ENCODE data around the gene CLEC2A.
"Not testable (repeated sequence)": the region's sequence is repeated elsewhere in the genome, so short reads cannot be mapped to it uniquely, and the experiment has no call there.

The CLEC2A gene

DNA sequence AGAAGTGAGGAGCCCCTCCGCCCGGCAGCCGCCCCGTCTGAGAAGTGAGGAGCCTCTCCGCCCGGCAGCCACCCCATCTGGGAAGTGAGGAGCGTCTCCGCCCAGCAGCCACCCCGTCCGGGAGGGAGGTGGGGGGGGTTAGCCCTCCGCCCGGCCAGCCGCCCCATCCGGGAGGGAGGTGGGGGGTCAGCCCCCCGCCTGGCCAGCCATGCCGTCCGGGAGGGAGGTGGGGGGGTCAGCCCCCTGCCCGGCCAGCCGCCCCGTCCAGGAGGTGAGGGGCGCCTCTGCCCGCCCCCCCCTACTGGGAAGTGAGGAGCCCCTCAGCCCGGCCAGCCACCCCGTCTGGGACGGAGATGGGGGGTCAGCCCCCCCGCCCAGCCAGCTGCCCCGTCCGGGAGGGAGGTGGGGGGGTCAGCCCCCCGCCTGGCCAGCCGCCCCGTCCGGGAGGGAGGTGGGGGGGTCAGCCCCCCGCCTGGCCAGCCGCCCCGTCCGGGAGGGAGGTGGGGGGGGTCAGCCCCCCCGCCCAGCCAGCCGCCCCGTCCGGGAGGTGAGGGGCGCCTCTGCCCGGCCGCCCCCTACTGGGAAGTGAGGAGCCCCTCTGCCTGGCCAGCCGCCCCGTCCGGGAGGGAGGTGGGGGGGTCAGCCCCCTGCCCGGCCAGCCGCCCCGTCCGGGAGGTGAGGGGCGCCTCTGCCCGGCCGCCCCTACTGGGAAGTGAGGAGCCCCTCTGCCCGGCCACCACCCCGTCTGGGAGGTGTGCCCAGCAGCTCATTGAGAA lies 21.0 kb upstream of the CLEC2A start:
- ATAC-seq = not testable (repeated sequence)

DNA sequence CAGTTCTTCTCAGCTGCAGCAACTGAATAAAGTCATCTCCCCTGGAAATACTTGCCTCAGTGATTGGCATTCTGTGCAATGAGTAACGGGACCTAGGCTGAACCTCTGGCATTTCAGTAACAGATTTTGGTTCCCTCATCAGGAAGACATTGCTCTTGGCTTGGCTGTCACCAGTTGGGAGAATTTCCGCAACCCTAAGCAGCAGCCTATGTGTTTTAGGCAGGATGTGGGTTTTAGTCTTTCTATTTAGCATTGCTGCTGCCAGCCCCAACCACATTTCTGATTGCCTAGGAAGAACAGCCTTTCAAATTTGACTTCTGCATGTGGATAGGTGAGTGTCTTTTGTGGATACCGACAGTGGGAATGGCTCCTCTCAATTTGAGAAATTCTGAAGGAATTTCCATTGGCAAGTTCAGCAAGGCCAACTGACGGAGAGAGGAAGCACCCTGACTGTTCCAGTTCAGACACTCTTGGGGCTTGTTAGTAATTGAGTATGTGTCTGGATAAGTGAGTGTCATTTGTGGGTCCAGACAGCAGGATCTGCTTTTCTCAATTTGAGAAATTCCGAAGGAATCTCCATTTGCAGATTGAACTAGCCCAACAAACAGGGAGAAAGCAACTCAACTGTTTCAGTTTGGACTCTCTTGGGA lies 19.0 kb upstream of the CLEC2A start:
- TF ChIP-seq PPARA (CRISPR knock-in tag; IDR thresholded peaks at IDR 0.05; ENCODE audit: borderline replicate concordance) = no peak
- no peak for TF ChIP-seq TSHZ2 (CRISPR knock-in tag; IDR thresholded peaks at IDR 0.05)
- no peak for TF ChIP-seq ZC3H10 (CRISPR knock-in tag; IDR thresholded peaks at IDR 0.05)
- no peak for TF ChIP-seq ZFP3 (CRISPR knock-in tag; IDR thresholded peaks at IDR 0.05)
- no peak for TF ChIP-seq SNAI2 (CRISPR knock-in tag; IDR thresholded peaks at IDR 0.05)
- no peak for TF ChIP-seq TCF4 (CRISPR knock-in tag; IDR thresholded peaks at IDR 0.05; ENCODE audit: borderline replicate concordance)
- TF ChIP-seq ARNTL (CRISPR knock-in tag; IDR thresholded peaks at IDR 0.05; ENCODE audit: borderline replicate concordance, low read depth) = no peak
- no peak for TF ChIP-seq TOX (CRISPR knock-in tag; IDR thresholded peaks at IDR 0.05; ENCODE audit: borderline replicate concordance)
- TF ChIP-seq CSDC2 (CRISPR knock-in tag; IDR thresholded peaks at IDR 0.05) = no peak
- TF ChIP-seq ZNF8 (CRISPR knock-in tag; IDR thresholded peaks at IDR 0.05) = no peak
- no peak for TF ChIP-seq PATZ1 (CRISPR knock-in tag; IDR thresholded peaks at IDR 0.05; ENCODE audit: borderline replicate concordance)
- no peak for TF ChIP-seq GLIS3 (CRISPR knock-in tag; IDR thresholded peaks at IDR 0.05)
- no peak for ATAC-seq

DNA sequence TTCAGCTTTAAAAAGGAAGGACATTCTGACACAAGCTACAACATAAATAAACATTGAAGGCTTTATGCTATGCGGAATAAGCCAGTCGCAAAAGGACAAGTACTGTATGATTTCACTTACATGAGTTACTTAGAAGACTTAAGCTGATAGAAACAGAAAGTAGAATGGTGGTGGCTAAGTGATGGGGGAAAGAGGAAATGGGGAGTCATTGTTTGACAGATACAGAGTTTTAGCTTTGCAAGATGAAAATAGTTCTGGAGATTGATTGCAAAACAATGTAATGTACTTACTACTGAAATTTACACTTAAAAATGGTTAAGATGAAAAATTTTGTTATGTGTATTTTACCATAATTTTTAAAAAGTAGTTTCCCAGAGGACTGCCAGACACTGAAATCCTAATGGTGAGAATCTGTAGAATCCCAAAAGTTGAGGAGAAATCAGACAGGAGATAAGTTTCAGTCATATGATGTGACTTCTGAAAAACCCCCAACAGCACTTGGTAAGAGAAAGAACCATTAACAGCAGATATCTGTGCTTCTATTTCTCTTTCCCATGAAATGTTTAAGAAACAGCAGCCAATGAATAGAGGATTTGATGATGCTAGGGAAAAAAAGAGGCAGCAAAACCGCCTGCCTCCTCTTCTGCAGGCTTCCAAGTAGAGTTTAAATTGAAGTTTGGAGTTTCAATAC lies 16.6 kb upstream of the CLEC2A start:
- TF ChIP-seq, protein P1, sequence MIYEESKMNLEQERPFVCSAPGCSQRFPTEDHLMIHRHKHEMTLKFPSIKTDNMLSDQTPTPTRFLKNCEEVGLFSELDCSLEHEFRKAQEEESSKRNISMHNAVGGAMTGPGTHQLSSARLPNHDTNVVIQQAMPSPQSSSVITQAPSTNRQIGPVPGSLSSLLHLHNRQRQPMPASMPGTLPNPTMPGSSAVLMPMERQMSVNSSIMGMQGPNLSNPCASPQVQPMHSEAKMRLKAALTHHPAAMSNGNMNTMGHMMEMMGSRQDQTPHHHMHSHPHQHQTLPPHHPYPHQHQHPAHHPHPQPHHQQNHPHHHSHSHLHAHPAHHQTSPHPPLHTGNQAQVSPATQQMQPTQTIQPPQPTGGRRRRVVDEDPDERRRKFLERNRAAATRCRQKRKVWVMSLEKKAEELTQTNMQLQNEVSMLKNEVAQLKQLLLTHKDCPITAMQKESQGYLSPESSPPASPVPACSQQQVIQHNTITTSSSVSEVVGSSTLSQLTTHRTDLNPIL (CRISPR knock-in tag; IDR thresholded peaks at IDR 0.05; ENCODE audit: low read depth) = no peak
- no peak for TF ChIP-seq PPARA (CRISPR knock-in tag; IDR thresholded peaks at IDR 0.05; ENCODE audit: borderline replicate concordance)
- TF ChIP-seq, protein P2, sequence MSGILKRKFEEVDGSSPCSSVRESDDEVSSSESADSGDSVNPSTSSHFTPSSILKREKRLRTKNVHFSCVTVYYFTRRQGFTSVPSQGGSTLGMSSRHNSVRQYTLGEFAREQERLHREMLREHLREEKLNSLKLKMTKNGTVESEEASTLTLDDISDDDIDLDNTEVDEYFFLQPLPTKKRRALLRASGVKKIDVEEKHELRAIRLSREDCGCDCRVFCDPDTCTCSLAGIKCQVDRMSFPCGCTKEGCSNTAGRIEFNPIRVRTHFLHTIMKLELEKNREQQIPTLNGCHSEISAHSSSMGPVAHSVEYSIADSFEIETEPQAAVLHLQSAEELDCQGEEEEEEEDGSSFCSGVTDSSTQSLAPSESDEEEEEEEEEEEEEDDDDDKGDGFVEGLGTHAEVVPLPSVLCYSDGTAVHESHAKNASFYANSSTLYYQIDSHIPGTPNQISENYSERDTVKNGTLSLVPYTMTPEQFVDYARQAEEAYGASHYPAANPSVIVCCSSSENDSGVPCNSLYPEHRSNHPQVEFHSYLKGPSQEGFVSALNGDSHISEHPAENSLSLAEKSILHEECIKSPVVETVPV (CRISPR knock-in tag; IDR thresholded peaks at IDR 0.05) = no peak
- ATAC-seq = no peak

- no peak for ATAC-seq
- TF ChIP-seq, protein P2 (CRISPR knock-in tag; IDR thresholded peaks at IDR 0.05) = no peak
- no peak for TF ChIP-seq ZFP30 (CRISPR knock-in tag; IDR thresholded peaks at IDR 0.05)
- TF ChIP-seq, protein P3, sequence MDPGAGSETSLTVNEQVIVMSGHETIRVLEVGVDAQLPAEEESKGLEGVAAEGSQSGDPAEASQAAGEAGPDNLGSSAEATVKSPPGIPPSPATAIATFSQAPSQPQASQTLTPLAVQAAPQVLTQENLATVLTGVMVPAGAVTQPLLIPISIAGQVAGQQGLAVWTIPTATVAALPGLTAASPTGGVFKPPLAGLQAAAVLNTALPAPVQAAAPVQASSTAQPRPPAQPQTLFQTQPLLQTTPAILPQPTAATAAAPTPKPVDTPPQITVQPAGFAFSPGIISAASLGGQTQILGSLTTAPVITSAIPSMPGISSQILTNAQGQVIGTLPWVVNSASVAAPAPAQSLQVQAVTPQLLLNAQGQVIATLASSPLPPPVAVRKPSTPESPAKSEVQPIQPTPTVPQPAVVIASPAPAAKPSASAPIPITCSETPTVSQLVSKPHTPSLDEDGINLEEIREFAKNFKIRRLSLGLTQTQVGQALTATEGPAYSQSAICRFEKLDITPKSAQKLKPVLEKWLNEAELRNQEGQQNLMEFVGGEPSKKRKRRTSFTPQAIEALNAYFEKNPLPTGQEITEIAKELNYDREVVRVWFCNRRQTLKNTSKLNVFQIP (CRISPR knock-in tag; IDR thresholded peaks at IDR 0.05; ENCODE audit: borderline replicate concordance, low read depth) = no peak
- TF ChIP-seq GLIS3 (CRISPR knock-in tag; IDR thresholded peaks at IDR 0.05) = no peak
- no peak for TF ChIP-seq TOX (CRISPR knock-in tag; IDR thresholded peaks at IDR 0.05; ENCODE audit: borderline replicate concordance)
- no peak for TF ChIP-seq ZNF565 (CRISPR knock-in tag; conservative IDR thresholded peaks at IDR 0.05; ENCODE audit: low read depth)
- TF ChIP-seq PATZ1 (CRISPR knock-in tag; IDR thresholded peaks at IDR 0.05; ENCODE audit: borderline replicate concordance) = no peak
- TF ChIP-seq, protein P1 (CRISPR knock-in tag; IDR thresholded peaks at IDR 0.05; ENCODE audit: low read depth) = no peak
- TF ChIP-seq ARNTL (CRISPR knock-in tag; IDR thresholded peaks at IDR 0.05; ENCODE audit: borderline replicate concordance, low read depth) = no peak
These were observed 15.5 kb upstream of the CLEC2A start for GRCh38 chr12:9947674-9948073.
